ENCODE measurements around the gene FCHO1.

- no peak for TF ChIP-seq CTCF (IDR thresholded peaks at IDR 0.05; ENCODE audit: insufficient read depth, low read length)
- TF ChIP-seq SPI1 (IDR thresholded peaks at IDR 0.05; ENCODE audit: borderline replicate concordance, low read depth), result no peak
These were observed 24.9 kb downstream of the FCHO1 start for GRCh38 chr19:17775991-17776803.

Data from HL-60 (cell line).